GM23338 (cell line): ENCODE data around the gene TMEM128.

Experiments used
- CREB1 ChIP-seq: fragments of 250-450 bp; sonication (Bioruptor Pico); IDR thresholded peaks from 2 replicates; pipeline ENCODE4 v1.5.0; 2020; ENCODE audit warnings: low read depth, mild to moderate bottlenecking, moderate library complexity
- EZH2 ChIP-seq: fragments of 200-600 bp; sonication (generic); IDR thresholded peaks from one replicate; pipeline ENCODE4 v1.8.0; 2017; ENCODE audit warnings: antibody characterized with exemption, mild to moderate bottlenecking, low read depth; ENCODE audit not compliant: unreplicated experiment
- EZH2phosphoT487 ChIP-seq: fragments of 200-600 bp; sonication (generic); IDR thresholded peaks from one replicate; pipeline ENCODE4 v1.8.1; 2018; ENCODE audit warnings: antibody characterized with exemption; ENCODE audit not compliant: unreplicated experiment
- JUNB ChIP-seq: IDR thresholded peaks from one replicate; pipeline ENCODE4 v1.6.1; 2016; ENCODE audit warnings: antibody characterized with exemption; ENCODE audit not compliant: unreplicated experiment
- POLR2AphosphoS5 ChIP-seq: IDR thresholded peaks from 2 replicates; pipeline ENCODE4 v1.6.1; 2016; ENCODE audit warnings: antibody characterized with exemption, low read depth
- STAT1 ChIP-seq: IDR thresholded peaks from one replicate; pipeline ENCODE4 v1.6.1; 2016; ENCODE audit warnings: antibody characterized with exemption; ENCODE audit not compliant: unreplicated experiment
- ZNF331 ChIP-seq: fragments of 250-450 bp; sonication (Bioruptor Pico); IDR thresholded peaks from 2 replicates; pipeline ENCODE4 v1.5.0; 2020; ENCODE audit warnings: low read depth, mild to moderate bottlenecking, moderate library complexity
- TF ChIP-seq, protein P1 (sequence below), 2 experiments: fragments of 200-600 bp in 1 of 2; sonication (generic) in 1 of 2; conservative IDR thresholded peaks; 2 replicates each; pipeline versions ENCODE4 v1.5.1 to v1.6.1; 2016 to 2017; ENCODE audit warnings: antibody characterized with exemption in 2 of 2, low read depth in 2 of 2, mild to moderate bottlenecking in 2 of 2, moderate library complexity in 1 of 2
- TF ChIP-seq, protein P2 (sequence below): IDR thresholded peaks from 2 replicates; pipeline ENCODE4 v1.6.1; 2016; ENCODE audit warnings: antibody characterized with exemption

DNA sequence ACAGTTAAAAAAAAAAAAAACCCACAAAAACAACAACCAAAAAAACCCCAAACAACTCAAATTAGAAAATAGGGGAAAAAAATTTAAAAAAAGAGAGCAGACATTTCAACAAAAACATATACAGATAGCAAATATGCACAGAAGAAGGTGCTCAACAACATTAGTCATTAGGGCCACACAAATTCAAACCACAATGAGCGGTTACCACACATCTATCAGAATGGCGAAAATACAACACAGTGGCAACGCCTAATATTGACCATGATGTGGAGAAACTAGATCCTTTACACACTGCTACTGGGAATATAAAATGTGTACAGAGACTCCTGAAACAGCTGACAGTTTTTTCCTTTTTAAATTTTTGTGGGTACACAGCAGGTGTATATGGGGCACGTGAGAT lies 22.5 kb upstream of the TMEM128 start:
- TF ChIP-seq STAT1: no peak
- no peak for TF ChIP-seq JUNB
- TF ChIP-seq, protein P1, sequence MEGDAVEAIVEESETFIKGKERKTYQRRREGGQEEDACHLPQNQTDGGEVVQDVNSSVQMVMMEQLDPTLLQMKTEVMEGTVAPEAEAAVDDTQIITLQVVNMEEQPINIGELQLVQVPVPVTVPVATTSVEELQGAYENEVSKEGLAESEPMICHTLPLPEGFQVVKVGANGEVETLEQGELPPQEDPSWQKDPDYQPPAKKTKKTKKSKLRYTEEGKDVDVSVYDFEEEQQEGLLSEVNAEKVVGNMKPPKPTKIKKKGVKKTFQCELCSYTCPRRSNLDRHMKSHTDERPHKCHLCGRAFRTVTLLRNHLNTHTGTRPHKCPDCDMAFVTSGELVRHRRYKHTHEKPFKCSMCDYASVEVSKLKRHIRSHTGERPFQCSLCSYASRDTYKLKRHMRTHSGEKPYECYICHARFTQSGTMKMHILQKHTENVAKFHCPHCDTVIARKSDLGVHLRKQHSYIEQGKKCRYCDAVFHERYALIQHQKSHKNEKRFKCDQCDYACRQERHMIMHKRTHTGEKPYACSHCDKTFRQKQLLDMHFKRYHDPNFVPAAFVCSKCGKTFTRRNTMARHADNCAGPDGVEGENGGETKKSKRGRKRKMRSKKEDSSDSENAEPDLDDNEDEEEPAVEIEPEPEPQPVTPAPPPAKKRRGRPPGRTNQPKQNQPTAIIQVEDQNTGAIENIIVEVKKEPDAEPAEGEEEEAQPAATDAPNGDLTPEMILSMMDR (conservative IDR thresholded peaks at IDR 0.05; ENCODE audit: low read depth in 2 of 2): no peak
- TF ChIP-seq ZNF331 (CRISPR knock-in tag): no peak
- TF ChIP-seq CREB1: no peak
- no peak for TF ChIP-seq EZH2phosphoT487
- no peak for TF ChIP-seq EZH2
- TF ChIP-seq, protein P2, sequence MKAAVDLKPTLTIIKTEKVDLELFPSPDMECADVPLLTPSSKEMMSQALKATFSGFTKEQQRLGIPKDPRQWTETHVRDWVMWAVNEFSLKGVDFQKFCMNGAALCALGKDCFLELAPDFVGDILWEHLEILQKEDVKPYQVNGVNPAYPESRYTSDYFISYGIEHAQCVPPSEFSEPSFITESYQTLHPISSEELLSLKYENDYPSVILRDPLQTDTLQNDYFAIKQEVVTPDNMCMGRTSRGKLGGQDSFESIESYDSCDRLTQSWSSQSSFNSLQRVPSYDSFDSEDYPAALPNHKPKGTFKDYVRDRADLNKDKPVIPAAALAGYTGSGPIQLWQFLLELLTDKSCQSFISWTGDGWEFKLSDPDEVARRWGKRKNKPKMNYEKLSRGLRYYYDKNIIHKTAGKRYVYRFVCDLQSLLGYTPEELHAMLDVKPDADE: no peak
- no peak for TF ChIP-seq POLR2AphosphoS5
